Right lung (tissue), 5 donors: ENCODE data around the gene NUTM2D. TPM values are rescaled to one million over a fixed set of nuclear protein-coding genes. Genes with fewer than 3 reads are reported as not detected.
A peak's percentile ranks its signal among the peaks of the same experiment; 100 is the strongest.
"Not testable (repeated sequence)": the region's sequence is repeated elsewhere in the genome, so short reads cannot be mapped to it uniquely, and the experiment has no call there.

Source experiments
- DNase-seq, 2 donors: peaks; one replicate each; pipeline ENCODE4 v3.0.0-alpha.2; 2013
- polyA plus RNA-seq, 5 donors: library from polyadenylated mRNA; unstranded; fragments of 120-200 nt; gene quantifications; one replicate each; pipeline versions ENCODE4 v1.2.1 to v1.2.3, GENCODE V29; 2013; ENCODE audit warnings: inconsistent platforms in 1 of 5, low replicate concordance in 1 of 5; ENCODE audit not compliant: insufficient read length in 5 of 5, insufficient read depth in 1 of 5

Gene NUTM2D
- polyA plus RNA-seq, 5 donors = 7.6 to 12.7 (median 11.1) TPM

DNA sequence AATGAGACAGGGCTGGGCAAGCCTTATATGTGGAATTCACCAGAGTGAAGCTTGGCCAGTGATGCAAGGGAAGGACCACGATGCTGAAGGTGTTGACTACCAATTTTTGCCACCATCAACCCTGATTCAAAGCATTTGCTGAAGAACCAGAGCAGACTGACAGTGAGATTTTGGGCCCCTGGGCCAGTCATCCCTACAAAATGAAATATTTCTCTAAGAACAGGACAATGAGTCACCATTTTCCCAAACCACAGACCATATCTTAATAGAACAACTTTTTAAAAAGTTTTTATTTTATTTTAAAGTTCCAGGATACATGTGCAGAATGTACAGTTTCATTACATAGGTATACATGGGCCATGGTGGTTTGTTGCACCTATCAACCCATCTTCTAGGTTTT, 16.5 kb downstream of the NUTM2D start:
- not testable (repeated sequence) for DNase-seq

DNA sequence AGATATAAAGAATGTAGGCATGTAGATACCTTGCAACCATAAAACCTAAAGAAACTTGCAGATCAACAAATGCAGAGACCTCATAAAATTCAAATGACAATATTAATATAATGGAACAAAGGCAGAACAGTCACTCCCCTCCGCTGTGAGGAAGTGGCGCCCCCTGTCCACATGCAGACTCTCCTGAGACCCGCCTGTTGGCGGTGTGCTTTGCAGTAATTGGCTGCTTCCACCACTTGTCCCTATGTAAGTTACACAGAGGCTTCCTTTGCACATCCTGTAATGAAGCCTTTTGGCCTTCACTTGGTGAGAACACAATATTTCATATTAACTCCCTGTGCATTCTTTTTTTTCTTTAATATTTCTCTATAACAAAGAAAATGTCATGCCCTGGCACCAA, 21.6 kb downstream of the NUTM2D start:
- DNase-seq = not testable (repeated sequence)

DNA sequence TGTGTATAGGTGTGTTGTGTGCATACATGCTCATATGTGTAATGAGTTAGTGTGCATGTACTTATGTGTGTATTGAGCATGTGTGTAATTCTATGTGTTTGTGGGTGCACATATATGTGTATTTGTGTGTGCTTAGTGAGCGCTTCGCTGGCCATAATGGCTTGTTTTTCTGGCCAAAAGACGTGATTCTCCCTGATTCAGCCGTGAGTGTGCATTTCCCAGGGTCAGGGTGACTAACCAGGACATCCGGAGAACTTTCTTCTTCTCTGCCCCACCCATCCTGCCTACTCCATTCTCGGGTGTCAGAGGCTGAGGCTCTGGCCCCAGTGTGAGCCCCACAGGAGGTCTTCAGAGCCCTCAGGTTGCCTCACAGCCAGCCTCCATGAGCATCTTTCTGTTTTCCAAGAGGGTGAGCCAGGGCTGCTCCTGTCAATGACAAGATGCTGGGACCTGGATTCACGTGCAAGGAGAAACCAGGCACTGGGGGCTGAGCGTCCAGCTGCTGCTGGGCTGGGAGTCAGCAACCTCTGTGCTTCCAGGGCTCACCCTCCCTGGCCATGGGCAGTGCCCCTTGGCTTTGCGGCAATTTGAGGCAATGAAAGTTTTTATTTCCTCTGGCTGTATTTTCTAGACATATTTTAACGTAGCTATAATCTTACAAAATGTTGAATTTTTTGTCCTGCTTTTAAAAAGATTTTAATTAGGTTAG, 25.8 kb downstream of the NUTM2D start:
- not testable (repeated sequence) for DNase-seq

DNA sequence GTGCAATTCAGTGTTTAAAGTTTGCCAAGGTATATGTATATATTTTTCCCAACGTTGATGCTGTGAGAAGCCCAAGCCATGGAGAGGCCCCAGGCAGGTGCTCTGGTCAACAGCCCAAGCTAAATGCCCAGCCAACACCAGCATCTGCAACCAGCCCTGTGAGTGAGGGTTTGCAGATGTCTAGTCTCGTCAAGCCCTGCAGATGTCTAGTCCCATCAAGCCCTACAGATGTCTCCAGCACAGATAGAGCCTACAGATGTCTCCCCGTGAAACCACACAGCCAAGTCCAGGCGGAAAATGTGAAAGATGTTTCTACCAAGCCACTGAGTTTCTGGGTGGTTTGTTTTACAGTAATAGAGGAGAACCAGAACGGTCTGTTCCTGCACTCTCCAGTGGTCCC, 26.7 kb downstream of the NUTM2D start:
- not testable (repeated sequence) for DNase-seq

DNA sequence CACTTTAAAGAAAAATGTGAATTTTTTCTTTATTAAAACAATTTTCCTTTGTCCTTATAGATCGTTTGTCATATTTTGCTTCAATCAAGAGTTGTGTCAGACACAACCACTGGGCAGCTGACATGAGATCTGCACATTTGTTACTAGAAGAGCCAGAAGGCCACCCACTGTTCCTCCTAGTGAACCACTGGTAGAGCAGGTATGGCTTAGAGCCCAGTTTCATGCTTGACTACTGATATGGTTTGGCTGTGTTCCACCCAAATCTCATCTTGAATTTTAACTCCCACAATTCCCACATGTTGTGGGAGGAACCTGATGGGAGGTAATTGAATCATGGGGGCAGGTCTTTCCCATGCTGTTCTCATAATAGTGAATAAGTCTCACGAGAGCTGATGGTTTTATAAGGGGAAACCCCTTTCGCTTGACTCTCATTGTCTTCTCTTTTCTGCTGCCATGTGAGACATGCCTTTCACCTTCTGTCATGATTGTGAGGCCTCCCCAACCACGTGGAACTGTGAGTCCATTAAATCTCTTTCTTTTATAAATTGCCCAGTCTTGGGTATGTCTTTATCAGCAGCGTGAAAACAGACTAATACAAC, 28.3 kb downstream of the NUTM2D start:
- not testable (repeated sequence) for DNase-seq

DNA sequence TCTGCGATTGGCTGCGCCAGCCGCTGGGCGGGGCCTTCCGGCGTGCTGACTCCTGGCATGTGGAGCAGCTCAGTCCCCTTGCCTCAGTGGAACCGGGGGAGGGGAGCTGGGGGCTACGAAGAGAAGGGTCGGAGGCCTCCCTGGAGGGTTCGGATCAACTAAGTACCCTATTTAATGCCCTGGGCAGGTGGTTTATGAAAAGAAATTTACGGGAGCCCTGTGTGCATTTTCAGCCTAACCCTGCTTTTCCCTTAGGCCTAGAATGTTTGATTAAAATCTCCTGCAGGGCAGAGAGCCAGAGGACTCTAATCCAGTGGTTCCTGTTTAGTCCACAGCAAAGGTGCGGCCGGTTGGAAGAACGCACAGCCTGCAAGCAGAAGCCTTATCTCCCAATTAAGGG, 33.8 kb downstream of the NUTM2D start:
- DNase-seq = not testable (repeated sequence)

DNA sequence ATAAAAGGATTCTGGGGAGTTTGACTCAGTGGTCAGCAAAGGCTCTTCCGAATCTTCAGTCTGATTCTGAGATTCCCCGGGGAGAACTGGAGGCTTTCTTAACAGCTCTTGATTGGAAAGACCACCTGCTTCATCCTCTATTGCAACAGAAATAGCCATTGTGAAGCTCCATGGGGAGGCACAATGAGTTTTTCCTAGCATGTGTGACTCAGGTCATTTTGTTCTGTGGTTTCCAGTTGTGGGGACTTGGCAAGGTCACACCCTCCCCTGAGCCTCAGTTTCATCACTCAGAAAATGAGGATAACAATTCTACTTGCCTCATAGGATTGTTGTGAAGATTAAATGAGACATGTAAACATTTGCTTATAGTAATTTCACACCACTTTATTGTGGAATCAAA, 38.7 kb downstream of the NUTM2D start:
- DNase-seq = not testable (repeated sequence)

DNA sequence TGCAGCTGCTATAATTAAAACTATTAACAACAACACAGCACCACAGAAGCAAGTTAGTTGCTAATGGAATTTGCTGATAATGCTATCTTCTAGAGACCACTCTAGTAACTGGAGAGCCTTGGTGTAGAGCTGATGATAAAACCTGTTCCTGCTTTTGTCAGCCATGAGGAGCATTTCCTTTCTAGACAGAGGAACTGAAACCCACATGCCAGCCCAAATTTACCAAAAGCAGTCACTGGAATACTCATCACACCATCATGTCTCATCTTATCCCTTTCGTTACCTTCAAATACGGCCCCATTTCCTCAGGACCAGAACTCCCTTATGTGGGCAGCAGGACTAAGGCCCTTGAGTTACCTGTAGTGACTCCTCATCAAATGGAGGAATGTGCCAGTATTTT, 40.9 kb downstream of the NUTM2D start:
- DNase-seq = not testable (repeated sequence)

DNA sequence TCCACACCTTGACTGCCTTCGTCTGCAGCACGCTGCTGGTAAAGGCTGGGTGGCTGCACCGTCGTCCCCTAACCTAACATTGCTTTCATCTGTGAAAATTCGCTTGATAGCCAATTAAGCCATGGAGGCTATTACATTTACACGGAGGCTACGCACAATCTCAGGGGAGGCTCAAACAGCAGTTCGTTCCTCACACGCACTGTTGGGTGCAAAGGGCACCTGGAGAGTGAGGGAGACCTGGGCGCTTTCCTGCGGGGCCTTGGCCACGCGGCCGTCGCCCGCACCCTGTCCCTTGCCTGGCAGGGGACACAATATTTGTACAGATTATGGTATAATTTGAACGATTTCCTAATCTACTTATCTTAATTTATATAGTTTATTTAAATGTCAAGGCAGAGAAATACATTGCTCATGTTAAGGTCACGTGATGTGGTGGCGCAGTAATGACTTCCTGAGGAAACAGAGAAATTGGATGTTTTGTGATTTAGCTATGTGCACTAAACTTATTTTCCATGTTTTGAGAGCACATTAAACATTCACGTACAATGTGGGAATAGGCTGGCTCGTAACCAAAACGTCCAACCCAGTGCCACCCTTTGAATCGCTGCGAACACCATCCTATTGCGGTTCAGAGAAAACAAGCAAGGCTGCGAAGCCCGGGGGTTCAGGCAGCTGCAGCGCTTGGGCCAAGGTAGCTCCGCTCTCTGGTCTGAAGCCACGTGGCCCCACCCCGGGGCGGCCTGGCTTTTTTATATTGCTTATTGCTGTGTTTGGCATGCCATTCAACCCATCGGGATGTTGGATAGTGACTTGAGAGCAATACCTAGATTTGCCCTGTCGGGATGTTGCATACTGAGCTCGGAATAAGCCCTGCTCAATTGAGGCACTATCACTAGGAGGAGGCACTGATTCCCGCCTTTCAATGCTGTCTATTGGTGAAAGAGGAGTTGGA, 50.2 kb downstream of the NUTM2D start:
- DNase-seq = peak in 1 of 2 donors; percentile 1

DNA sequence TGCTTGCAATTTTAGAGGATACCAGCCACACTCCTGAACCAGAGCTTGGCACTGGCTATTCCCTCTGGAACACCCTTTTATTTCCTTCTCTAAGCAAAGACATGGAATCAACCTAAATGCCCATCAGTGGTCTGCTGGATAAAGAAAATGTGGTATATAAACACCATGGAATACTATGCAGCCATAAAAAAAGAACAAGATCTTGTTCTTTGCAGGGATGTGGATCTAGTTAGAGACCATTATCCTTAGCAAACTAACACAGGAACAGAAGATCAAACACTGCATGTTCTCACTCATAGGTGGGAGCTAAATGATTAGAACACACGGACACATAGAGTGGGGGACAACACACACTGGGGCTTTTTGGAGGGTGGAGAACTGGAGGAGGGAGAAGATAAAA, 56.4 kb downstream of the NUTM2D start:
- not testable (repeated sequence) for DNase-seq

Other genes starting within 250 kb of the NUTM2D start
- 1 to 10 TPM; 1.9 to 5.1 (median 3.5) TPM for gene NUTM2A, start 132.3 kb upstream of the NUTM2D start, polyA plus RNA-seq
- gene MINPP1, start 147.1 kb downstream of the NUTM2D start, polyA plus RNA-seq = 10 to 100 TPM; 35.3 to 51.0 (median 45.9) TPM